ENCODE results near the gene STXBP1.
A peak's percentile ranks its signal among the peaks of the same experiment; 100 is the strongest.

Gene STXBP1

DNA sequence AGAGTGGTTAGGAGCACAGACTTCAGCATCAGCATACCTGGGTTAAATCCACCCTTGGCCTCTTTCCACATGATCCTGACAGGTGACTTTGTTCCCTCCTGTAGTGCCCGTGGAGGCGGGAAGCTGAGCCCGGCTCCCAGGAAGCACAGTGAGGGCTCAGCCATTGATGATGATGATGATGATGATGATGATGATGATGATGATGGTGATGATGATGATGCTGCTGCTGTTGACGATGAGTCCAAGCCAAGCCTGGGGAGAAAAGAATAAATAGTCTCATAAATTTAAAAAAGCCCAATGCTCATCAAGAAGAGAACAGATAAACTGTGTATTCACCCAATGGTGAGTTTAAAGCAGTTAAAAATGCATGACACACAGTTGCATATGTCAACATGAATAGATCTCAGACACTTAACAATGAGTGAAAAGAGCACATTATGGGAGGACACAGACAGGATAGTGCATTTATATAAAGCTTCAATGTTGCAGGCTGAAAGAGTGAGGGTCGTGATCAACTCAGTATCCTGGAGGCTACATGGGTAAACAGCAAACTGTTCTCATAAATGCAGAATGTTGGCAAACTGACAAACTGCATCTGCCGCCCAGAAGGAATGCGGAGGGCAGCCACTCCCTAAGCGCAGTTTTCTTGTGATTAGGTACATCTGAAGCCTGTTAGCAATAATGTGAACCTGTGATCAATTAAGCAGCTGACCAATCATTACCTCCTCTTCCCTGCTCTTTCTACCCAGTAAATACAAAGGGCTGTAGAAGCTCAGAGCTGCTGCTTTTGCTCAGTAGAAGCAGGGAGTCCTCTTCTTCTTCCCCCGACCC lies 83.0 kb downstream of the STXBP1 start:
- no peak for DNase-seq

GRCh38 chr9:127697575-127697974 lies 85.5 kb downstream of the STXBP1 start:
- no peak for DNase-seq

- DNase-seq: no peak
Observed at GRCh38 chr9:127698386-127698785, 86.3 kb downstream of the STXBP1 start.

DNA sequence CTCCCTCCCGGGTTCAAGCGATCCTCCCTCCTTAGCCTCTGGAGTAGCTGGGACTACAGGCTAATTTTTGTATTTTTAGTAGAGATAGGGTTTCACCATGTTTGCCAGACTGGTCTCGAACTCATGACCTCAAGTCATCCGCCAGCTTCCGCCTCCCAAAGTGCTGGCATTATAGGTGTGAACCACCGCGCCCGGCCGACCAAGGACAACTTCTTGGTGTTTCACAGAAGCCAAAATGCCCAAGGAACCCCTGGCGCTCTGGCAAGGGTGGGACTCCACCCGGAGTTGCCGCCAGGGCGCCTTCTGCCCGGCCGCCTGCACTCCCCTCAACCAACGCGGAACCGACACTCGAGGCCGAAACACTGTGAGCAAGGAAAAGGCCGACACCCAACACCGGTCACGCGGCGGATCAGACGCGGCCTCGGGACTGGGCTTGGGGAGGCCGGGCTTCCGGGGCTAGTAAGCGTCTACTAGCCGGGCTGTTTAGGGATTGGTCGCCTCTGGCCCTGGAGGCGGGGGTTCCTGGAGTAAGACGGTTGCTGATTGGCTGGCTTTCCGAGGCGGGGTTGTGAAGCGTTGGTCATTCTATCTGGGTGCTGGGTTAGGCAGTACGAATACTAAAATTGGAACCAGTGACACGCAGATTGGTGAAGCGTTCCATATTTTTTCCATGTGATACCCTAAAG lies 87.1 kb downstream of the STXBP1 start:
- DNase-seq: peak; percentile 42

DNA sequence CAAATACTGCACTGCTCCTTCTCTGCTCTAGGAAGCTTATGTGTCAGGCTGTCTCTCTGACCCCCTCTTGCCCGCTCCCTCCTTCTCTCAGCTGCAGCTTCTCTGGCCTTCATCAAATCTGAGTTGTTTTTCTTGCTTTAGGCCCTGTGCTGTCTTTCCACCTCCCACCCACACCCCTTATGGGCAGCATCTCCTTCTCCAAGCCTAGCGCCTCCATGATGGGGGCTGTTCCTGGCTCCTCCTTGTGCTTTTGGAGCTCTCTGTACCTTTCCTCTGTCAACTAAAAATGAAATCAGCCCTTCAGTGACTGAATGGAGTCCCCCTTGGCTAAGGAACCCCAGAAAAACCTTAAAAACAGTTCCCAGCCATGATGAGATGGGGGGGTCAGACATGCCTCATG lies 88.1 kb downstream of the STXBP1 start:
- no peak for DNase-seq

- DNase-seq: no peak
Observed at GRCh38 chr9:127700594-127701255, 88.6 kb downstream of the STXBP1 start.

DNA sequence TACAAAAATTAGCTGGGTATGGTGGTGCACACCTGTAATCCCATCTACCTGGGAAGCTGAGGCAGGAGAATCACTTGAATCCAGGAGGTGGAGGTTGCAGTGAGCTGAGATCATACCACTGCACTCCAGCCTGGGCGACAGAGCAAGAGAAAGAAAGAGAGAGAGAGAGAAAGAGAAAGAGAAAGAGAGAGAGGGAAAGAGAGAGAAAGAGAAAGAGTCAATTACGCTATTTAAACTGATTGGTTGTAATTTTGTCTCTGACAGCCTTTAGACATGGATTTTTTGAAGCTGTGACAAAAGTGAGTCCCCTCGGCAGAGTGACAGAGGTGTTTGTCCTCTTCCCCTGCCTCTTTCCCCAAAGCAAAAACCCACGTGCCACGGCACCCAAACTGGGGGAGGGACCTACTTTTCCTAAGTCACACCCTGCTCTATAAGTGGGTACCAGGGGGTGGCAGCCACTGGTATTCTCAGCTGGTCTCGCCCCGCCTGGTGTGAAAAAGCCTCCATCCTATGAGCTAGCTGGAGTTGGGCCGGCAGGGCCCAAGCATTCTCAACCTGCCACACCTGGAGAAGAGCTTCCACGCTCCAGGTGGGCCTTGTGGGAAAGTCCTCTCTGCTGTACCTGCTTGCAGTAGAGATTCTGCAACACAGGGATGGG lies 91.3 kb downstream of the STXBP1 start:
- no peak for DNase-seq

GRCh38 chr9:127705577-127706379 lies 93.7 kb downstream of the STXBP1 start:
- DNase-seq: no peak

GRCh38 chr9:127706836-127707241 lies 94.8 kb downstream of the STXBP1 start, which contains the start of gene CFAP157:
Gene CFAP157 (plus strand): TSS chr9:127706988. CDS start chr9:127707032, 44 bp downstream.
- peak; percentile 29 for DNase-seq

GRCh38 chr9:127707766-127708165 lies 95.7 kb downstream of the STXBP1 start:
- no peak for DNase-seq

DNA sequence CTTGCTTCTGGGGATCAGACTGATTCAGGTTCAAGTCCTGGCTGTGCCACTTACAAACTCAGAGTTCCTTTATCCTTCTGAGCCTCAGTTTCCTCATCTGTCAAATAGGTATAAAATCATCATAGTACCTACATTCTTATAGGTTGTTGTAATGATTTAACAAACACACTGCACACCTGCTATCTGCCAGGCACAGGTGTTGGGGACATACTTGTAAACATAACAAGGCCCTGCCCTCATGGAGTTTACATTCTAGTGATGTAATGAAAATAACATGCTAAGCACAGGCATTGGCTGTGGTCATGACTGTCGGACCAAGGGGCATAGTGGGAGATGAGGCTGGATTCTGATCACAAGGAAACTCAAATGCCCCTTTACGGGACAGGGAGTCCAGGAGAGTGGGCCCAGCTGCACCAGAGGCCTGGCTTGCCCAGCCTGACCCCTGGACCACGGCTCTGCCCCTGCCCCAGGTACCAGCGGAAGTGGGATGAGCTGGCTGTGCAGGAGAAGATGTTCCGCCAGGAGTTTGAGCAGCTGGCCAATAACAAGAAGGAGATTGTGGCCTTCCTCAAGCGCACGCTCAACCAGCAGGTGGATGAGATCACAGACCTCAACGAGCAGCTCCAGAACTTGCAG lies 97.0 kb downstream of the STXBP1 start:
- no peak for DNase-seq

- DNase-seq: no peak
Observed at GRCh38 chr9:127710204-127710783, 98.2 kb downstream of the STXBP1 start.

DNA sequence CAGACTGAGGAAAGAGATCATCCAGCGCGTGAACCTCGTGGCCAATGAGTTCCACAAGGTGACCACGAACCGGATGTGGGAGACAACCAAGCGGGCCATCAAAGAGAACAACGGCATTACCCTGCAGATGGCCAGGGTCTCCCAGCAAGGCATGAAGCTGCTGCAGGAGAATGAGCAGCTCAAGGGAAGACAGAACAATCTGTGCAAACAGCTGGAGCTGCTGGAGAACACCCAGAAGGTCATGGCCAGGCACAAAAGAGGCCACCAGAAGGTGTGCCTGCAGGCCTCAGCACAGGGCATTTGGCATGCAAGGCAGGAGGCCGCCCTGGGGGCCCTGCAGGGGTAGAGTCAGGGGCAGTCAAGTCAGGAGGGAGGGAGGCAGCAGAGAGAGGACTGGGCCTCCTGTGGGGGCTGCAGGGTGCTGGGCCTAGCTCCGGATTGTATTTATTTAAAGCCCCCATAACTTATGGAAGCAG lies 99.2 kb downstream of the STXBP1 start:
- DNase-seq: no peak

DNA sequence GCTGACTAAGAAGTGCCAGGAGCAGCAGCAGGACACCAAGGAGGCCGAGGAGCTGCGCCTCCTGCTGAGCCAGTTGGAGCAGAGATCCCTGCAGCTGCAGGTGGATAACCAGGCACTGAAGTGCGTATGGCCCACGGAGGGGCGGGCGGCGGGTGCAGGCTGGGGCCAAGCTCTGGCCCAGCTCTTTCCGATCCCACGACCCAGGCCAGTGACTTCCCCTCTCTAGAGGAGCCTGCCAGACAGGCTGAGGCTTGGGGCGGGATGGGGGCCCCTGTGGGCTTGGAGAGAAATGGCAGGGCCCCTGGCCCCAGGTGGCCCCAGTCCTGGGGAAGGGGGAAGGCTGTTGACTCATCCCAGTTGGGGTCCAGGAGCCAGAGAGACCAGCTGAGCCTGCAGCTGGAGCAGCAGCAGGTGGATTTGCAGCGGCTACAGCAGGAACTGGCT lies 99.8 kb downstream of the STXBP1 start:
- peak; percentile 76 for DNase-seq

GRCh38 chr9:127712371-127712770 lies 100.3 kb downstream of the STXBP1 start:
- no peak for DNase-seq

- no peak for DNase-seq
Observed at GRCh38 chr9:127712867-127713266, 100.8 kb downstream of the STXBP1 start.

- no peak for DNase-seq
Observed at GRCh38 chr9:127714020-127714750, 102.1 kb downstream of the STXBP1 start.

DNA sequence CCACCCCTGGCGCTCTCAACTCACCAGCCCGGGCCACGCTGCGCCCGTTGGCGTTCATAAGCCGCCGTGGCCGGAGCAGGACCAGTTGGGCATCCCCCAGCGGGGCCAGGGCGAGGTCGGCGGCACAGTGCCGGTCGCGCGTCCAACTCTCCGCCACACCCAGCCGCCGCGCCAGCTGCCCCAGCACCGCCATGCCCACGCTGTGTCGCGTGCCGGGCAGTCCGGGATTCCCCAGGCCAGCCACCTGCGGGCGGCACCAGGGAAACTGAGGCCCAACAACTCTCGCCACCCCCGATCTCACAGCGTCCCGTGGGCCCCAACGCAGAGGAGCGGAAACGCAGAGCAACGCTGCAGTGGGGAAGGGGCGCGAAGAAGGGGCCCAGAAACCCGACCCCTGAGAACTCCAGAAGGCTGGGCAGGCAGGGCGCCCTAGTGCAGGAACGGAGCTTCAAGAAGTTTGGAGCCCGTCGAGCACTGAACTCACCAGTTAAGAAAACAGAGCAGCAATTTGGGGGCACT lies 102.9 kb downstream of the STXBP1 start:
- no peak for DNase-seq

DNA sequence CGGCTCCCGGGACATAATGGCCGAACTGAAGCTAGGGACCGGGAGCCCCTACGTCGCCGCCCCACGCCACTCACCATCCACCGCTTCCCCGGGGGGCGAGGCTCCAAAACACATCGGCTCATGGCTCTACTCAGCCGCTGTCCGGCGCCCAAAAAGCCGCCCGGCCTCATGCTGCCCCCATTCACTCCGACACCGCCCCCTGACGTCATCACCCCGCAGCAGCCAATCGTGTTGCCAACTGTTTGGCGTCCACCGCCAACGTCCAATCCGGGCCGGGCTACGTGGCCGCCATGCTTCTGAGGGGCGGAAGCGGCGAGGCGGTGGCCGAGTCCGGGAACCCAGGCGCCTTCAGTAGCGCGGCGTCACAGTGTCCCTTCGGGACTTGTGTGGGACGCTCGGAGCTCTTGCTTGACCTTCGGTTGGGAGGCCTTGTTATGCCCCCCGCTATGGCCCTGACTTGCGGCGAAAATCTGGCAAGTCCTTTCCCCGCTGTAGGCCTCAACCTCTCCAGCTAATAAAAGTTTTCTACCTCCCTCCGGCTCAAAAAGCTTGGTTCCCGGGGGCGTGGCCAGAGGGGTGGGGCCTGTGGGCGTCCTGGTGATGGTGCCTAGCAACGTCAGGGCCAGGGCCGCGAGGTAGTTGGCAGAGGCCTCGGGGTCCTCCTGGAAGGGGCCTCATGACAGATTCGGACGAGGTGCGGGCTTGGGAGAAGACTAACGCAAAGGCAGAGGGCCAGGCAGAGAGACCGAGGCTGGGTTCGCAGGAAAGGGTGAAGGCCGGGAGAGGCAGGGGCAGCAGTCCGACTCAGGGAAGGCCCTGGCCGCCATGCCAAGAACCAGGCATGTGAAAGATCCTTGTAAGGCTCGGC lies 103.6 kb downstream of the STXBP1 start, which contains the start of the genes PTRH1 and TTC16:
Gene PTRH1 (minus strand): TSS at position 194 of the 868 bp plus-strand sequence. CDS start 24 bp downstream, at position 170.
Gene TTC16 (plus strand): TSS at position 610 of the 868 bp plus-strand sequence. CDS start 67 bp downstream, at position 677.
- peak; percentile 95 for DNase-seq

Data from NCI-H345 (cell line).